Measurements from ENCODE around the gene STAC.

DNA sequence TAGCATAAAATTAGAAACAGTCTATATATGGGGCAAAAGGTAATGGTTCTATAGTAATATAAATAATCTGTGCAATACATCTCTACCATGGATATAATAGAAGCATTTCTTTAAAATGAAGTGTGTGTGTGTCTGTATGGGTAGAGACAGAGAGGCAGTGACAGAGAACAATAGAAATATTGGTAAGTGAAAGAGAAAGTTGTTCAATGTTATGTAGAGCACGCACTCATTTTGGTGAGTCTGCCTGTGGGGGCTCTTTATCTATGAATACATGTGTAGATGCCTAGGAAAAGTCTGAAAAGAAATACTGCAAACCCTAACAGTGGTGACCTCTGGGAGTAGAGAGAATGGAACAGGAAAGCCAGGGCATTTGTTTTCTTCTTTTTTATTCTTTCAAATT is 182.6 kb downstream of the STAC start:
- TF ChIP-seq, protein P1, sequence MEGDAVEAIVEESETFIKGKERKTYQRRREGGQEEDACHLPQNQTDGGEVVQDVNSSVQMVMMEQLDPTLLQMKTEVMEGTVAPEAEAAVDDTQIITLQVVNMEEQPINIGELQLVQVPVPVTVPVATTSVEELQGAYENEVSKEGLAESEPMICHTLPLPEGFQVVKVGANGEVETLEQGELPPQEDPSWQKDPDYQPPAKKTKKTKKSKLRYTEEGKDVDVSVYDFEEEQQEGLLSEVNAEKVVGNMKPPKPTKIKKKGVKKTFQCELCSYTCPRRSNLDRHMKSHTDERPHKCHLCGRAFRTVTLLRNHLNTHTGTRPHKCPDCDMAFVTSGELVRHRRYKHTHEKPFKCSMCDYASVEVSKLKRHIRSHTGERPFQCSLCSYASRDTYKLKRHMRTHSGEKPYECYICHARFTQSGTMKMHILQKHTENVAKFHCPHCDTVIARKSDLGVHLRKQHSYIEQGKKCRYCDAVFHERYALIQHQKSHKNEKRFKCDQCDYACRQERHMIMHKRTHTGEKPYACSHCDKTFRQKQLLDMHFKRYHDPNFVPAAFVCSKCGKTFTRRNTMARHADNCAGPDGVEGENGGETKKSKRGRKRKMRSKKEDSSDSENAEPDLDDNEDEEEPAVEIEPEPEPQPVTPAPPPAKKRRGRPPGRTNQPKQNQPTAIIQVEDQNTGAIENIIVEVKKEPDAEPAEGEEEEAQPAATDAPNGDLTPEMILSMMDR (IDR thresholded peaks at IDR 0.05; ENCODE audit: insufficient read depth, low read length) = no peak
- TF ChIP-seq, protein P2, sequence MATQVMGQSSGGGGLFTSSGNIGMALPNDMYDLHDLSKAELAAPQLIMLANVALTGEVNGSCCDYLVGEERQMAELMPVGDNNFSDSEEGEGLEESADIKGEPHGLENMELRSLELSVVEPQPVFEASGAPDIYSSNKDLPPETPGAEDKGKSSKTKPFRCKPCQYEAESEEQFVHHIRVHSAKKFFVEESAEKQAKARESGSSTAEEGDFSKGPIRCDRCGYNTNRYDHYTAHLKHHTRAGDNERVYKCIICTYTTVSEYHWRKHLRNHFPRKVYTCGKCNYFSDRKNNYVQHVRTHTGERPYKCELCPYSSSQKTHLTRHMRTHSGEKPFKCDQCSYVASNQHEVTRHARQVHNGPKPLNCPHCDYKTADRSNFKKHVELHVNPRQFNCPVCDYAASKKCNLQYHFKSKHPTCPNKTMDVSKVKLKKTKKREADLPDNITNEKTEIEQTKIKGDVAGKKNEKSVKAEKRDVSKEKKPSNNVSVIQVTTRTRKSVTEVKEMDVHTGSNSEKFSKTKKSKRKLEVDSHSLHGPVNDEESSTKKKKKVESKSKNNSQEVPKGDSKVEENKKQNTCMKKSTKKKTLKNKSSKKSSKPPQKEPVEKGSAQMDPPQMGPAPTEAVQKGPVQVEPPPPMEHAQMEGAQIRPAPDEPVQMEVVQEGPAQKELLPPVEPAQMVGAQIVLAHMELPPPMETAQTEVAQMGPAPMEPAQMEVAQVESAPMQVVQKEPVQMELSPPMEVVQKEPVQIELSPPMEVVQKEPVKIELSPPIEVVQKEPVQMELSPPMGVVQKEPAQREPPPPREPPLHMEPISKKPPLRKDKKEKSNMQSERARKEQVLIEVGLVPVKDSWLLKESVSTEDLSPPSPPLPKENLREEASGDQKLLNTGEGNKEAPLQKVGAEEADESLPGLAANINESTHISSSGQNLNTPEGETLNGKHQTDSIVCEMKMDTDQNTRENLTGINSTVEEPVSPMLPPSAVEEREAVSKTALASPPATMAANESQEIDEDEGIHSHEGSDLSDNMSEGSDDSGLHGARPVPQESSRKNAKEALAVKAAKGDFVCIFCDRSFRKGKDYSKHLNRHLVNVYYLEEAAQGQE (IDR thresholded peaks at IDR 0.05; ENCODE audit: insufficient replicate concordance, low read depth) = no peak
- no peak for TF ChIP-seq POLR2AphosphoS5 (IDR thresholded peaks at IDR 0.05; ENCODE audit: low read depth)
